GM23248 (cell line): ENCODE results near the gene NAPA.

Experiments
- EZH2 ChIP-seq: fragments of 200-600 bp; sonication (generic); IDR thresholded peaks from 2 replicates; pipeline ENCODE4 v1.6.1; 2018; ENCODE audit warnings: antibody characterized with exemption, mild to moderate bottlenecking; ENCODE audit not compliant: insufficient read depth, poor library complexity, severe bottlenecking
- EZH2phosphoT487 ChIP-seq: fragments of 200-600 bp; sonication (generic); IDR thresholded peaks from 2 replicates; pipeline ENCODE4 v1.6.1; 2018; ENCODE audit warnings: antibody characterized with exemption, moderate library complexity, mild to moderate bottlenecking, low read depth; ENCODE audit not compliant: insufficient read depth

- TF ChIP-seq EZH2, result no peak
- no peak for TF ChIP-seq EZH2phosphoT487
These were observed at the start of gene NAPA for GRCh38 chr19:47514869-47515588.
